SK-N-SH (cell line): Measurements from ENCODE around the gene TOM1L2.

ENCODE experiments used
- CHD2 ChIP-seq: fragments of 150-350 bp; IDR thresholded peaks from 2 replicates; pipeline ENCODE4 v1.6.1; 2018; ENCODE audit warnings: low read length; ENCODE audit not compliant: partially characterized antibody
- CTCF ChIP-seq: fragments of 200-600 bp; sonication (generic); IDR thresholded peaks from 2 replicates; pipeline ENCODE4 v1.6.1; 2017; ENCODE audit warnings: antibody characterized with exemption, mild to moderate bottlenecking, moderate library complexity
- ELF1 ChIP-seq: IDR thresholded peaks from 2 replicates; pipeline ENCODE4 v1.4.0; 2012
- FOXM1 ChIP-seq: IDR thresholded peaks from 2 replicates; pipeline ENCODE4 v1.4.0; 2012; ENCODE audit warnings: low read depth, mild to moderate bottlenecking
- GATA2 ChIP-seq: sonication (generic); formaldehyde crosslinking; IDR thresholded peaks from 2 replicates; pipeline ENCODE4 v1.5.0; 2020; ENCODE audit warnings: mild to moderate bottlenecking, missing genetic modification reagents
- MEF2A ChIP-seq: IDR thresholded peaks from 2 replicates; pipeline ENCODE4 v1.4.0; 2012; ENCODE audit warnings: low read depth, borderline replicate concordance
- NRF1 ChIP-seq: IDR thresholded peaks from 2 replicates; pipeline ENCODE4 v1.6.1; 2012; ENCODE audit warnings: low read depth, mild to moderate bottlenecking, low read length
- PBX3 ChIP-seq: IDR thresholded peaks from 2 replicates; pipeline ENCODE4; 2012
- POLR2AphosphoS5 ChIP-seq: IDR thresholded peaks from 2 replicates; pipeline ENCODE4 v1.6.1; 2012; ENCODE audit warnings: low read depth, low read length
- RCOR1 ChIP-seq: fragments of 150-350 bp; IDR thresholded peaks from 2 replicates; pipeline ENCODE4 v1.6.1; 2017; ENCODE audit warnings: antibody characterized with exemption, low read length
- REST ChIP-seq: IDR thresholded peaks from 2 replicates; pipeline ENCODE4 v1.6.1; 2012; ENCODE audit warnings: mild to moderate bottlenecking, low read depth, low read length, moderate library complexity
- TAF1 ChIP-seq: IDR thresholded peaks from 2 replicates; pipeline ENCODE4 v1.6.1; 2012; ENCODE audit warnings: low read depth, mild to moderate bottlenecking, low read length, moderate library complexity, borderline replicate concordance
- TEAD4 ChIP-seq: IDR thresholded peaks from 2 replicates; pipeline ENCODE4 v1.4.0; 2012; ENCODE audit warnings: mild to moderate bottlenecking, borderline replicate concordance; ENCODE audit not compliant: insufficient read depth
- TF ChIP-seq, protein P1 (sequence below): IDR thresholded peaks from 2 replicates; pipeline ENCODE4 v1.4.0; 2012; ENCODE audit warnings: low read depth, borderline replicate concordance

GRCh38 chr17:17815062-17815406 is 157.2 kb downstream of the TOM1L2 start:
- TF ChIP-seq CTCF (no peak), PBX3 (no peak), NRF1 (no peak), TEAD4 (no peak), RCOR1 (no peak), GATA2 (CRISPR knock-in tag) (no peak), FOXM1 (no peak), POLR2AphosphoS5 (no peak), CHD2 (no peak), MEF2A (no peak), ELF1 (no peak), REST (no peak), TAF1 (no peak)
- TF ChIP-seq, protein P1, sequence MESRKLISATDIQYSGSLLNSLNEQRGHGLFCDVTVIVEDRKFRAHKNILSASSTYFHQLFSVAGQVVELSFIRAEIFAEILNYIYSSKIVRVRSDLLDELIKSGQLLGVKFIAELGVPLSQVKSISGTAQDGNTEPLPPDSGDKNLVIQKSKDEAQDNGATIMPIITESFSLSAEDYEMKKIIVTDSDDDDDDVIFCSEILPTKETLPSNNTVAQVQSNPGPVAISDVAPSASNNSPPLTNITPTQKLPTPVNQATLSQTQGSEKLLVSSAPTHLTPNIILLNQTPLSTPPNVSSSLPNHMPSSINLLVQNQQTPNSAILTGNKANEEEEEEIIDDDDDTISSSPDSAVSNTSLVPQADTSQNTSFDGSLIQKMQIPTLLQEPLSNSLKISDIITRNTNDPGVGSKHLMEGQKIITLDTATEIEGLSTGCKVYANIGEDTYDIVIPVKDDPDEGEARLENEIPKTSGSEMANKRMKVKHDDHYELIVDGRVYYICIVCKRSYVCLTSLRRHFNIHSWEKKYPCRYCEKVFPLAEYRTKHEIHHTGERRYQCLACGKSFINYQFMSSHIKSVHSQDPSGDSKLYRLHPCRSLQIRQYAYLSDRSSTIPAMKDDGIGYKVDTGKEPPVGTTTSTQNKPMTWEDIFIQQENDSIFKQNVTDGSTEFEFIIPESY = no peak
